GM19468 (cell line): ENCODE measurements around the gene BSDC1.

Experiments used
- ATAC-seq: cut with Tn5 transposase; IDR thresholded peaks from one replicate; pipeline ENCODE4 v1.9.1; 2021; ENCODE audit warnings: mild to moderate bottlenecking, moderate library complexity, moderate number of reproducible peaks; ENCODE audit not compliant: unreplicated experiment; ENCODE audit errors: extremely low read depth

BSDC1 gene

DNA sequence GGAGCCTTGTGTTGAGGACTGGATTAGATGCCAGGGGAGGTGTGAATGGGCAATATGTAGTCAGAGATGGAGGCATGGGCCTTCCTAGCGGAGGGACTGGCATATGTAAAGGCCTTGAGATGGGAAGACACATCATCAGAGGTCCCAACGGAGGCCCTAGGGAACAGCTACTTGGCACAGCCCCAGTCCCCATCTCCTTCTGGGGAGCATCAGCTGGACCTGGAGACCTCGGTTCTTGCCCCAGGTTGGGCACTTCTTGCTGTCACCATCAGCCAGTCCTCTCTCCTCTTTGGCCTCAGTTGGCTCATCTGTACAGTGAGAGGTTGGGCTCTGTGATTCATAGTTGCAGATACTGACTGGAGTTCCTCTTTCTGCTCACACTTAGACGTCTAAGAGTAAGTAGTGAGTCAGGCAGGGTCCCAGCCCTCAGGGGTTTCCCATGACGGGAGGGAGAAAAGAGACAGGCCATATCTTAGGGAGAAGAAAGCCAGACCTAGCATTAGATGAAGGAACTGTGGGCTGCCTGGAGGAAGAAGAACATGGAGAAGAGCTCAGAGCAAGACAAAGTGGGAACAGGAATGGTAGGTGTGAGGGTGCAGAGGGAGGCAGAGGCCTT is 54.8 kb downstream of the BSDC1 start:
- ATAC-seq = no peak

DNA sequence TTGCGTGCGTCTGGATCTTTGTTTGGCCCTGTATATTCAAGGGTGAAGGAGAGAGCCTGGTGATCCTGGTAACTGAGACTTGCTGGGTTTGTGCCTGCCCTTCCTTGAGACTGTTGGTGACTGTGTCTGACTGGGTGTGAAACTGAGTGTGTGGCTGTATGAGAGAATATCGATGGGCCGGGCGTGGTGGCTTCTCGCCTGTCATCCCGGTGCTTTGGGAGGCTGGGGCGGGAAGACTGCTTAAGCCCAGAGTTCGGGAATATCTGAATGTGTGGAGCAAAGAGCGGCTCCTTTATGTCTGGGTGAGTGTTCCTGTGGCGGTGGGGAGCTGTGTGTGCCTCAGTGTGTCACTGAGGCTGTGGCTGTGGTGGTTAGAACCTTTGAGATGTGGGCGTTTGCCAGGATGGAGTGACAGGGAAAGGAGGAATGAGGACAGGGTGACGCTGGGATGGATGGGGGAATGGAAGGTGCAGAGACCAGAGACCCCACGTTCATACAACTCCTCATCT is 55.5 kb downstream of the BSDC1 start:
- no peak for ATAC-seq

DNA sequence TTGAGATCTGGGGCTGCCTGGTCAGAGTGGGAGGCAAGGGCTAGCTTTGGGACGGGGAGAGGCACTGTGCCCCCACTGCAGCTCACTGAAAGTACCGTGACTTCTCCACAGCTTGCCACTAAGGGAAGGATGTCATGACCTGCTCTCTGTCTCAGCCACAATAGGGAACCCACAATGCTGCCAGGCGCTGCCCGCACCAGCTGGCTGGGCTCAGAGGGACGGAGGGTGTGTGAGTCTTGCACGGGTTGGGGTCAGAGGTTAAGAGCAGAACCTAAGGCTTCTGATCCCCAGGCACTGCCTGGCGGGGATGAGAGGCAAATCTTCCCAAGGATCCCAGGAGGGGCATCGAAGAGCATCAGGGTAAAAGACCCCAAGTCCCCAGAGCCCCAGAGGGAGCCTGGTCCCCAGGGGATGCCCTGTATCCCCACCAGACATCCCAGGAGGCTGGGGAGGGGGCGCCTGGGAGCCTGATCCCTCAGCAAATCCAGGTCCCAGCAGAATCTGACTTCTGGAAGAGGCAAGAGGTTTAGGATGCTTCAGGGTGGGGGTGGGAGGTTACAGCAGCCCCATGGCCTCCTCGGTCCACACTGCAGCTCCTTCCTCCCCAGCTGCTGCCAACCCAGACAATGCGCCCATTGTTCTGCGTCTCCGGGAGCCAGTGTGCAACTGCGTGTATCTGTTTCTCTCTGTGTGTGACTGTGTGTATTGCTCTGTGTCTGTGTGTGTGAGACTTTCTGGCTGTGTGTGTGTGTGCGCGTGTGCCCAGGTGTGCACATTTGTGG is 56.2 kb downstream of the BSDC1 start:
- ATAC-seq = no peak

DNA sequence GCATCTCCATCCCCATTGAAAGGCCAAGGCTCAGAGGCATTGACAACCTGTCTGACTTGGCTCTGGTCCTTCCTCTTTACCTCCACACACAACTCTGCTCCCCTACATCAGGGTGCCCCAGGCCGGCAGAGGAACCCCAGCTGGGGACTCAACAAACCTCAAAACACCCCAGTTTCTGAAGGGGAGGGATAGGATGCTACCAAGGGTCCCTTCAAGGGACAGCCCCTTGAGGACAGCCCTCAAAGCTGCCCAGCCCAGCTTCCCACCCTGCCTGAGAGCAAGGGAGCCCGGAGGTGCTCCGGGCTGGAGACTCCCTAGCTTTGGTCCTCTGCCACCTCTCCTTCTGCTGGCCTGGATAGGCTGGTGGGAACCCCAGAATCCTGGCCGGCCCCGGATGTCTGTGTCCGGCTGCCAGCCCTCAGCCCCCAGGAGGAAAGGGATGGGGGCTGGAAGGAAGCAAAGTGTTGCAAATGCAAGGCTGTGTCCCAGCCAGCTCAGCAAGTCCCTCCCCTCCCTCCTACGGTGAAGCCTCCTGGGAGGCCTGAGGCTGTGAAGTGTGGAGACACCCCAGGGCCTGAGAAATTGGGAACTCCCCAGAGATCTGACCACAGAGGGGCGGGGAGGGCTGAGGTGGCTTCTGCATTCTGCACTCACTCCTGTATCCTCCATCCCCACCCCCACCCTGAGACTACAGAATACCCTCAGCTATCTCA is 57.1 kb downstream of the BSDC1 start:
- no peak for ATAC-seq

DNA sequence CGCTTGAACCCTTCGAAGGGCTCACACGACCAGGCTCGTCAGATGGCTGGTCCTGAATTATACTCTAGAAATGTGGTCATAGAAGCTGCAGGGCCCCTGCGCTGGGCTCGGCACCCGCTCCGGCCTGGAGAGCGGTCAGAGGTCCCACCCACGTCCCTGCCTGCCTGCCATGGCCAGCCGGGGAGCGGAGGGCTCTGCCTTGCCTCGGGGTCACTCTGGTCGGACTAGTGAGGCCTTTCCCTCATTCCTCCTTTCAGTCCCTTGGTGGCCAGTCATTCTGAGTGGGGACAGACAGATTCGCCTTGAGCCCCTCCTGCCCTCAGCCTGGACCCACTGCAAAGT is 57.7 kb downstream of the BSDC1 start:
- no peak for ATAC-seq

DNA sequence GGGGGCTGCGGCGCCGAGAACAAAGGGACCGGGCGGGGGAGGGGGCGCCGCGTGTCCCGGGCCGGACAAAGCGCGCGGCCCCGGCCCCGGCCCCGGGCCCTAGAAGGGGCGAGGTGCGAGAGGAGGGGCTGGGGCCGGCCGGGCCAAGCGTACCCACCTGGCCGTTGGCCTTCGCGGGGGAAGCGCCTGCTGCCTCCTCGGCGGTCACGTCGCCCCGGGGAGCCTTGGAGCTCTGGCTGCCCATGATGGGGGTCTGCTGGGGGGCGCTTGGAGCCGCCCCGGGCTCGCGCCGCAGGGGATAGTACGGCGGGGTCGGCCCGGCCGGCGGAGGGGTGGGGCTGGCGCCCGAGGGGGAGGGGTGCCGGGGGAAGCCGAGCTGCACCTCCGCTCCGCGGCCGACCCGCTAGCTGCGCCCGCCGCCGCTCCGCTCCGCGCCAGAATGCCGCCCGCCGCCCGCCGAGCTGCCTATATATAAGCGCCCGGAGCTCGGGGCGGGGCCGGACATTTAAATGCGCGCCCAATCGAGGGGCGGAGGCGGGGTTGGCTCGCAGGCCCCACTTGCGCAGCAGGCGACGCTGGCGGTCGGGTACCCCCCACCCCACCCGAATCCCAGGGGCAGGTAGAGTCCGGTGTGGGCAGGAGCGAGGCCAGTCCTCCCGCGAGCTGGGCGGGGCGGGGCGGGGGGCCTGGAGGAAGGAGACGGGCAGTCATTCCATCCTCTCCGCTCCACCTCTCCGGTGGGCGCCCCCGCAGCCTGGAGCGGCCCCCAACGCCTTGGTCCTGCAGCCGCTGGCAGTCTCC is 58.3 kb downstream of the BSDC1 start, which contains the start of gene MARCKSL1:
Gene MARCKSL1, minus strand, starts transcription at position 444 of the 801 bp plus-strand sequence. Its CDS starts 200 bp downstream, at position 244.
- no peak for ATAC-seq

DNA sequence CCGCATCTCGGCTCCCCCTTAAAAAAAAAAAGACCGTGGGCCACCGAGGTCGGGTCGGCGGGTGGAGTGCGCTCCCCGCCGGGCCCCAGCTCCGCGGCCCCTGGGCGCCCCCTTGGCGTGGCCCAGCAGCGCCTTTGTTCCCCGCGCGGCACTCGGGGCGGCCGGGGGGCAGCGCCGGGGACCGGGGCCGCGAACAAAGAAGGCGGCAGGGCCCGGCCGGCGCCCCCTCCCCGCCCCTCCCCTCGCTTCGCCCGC is 58.8 kb downstream of the BSDC1 start:
- ATAC-seq = no peak

DNA sequence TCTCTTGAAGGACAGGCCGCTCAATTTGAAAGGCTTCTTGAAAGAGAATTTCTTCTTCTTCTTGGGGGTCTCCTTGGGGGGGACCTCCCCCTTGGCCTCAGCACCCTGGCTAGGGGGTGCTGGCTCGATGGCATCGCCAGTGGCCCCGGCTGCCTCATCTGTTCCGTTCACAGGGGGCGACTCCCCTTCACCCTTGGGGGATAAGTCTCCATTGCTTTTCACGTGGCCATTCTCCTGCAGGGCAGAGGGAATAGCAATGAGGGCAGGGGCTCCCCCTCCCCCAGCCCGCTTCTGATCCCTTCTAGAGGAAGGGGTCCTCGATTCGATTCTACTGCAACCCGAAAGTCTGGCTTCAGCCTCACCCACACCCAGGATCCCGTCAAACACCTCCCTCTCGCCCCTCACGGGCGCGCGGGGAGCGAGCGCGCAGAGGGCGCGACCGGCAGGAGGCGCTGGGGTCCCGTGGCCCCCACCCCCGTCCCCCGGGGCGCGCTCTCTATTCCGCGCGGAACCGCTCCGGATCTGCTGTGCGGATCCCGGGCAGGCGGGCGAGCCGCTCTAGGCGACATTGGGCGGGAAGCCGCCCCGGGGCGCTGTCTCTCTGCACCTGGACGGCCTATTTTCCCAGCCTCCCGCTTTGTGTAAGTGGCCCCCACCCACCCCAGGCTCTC is 59.2 kb downstream of the BSDC1 start:
- ATAC-seq = no peak

DNA sequence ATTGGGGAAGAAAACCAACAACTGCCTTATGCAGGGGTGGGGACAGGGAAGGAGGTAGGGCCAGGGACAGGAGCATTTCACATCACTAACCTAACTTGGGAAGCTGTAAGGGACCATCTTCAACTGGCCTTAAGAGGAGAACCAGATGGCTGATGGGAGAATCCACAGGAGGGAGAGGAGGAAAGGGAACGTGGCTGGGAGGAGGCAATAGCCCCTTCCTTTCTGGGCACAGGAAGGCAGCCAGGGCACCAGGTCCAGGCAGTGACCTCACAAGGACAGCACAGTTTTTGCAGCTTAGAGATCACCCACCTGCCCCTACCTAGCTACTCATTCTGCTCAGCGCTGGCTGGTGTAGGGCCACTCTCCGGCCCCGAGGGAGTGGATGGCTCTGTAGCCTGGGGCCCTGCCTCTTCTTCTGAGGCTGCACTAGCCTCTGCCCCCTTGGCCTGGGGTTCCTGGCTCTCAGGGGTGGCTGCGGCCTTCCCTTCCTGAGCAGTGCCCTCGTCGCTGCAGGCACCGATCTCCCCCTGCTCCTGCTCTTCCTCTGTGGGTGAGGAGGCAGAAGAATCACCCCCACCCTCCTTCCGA is 59.9 kb downstream of the BSDC1 start:
- ATAC-seq = no peak

DNA sequence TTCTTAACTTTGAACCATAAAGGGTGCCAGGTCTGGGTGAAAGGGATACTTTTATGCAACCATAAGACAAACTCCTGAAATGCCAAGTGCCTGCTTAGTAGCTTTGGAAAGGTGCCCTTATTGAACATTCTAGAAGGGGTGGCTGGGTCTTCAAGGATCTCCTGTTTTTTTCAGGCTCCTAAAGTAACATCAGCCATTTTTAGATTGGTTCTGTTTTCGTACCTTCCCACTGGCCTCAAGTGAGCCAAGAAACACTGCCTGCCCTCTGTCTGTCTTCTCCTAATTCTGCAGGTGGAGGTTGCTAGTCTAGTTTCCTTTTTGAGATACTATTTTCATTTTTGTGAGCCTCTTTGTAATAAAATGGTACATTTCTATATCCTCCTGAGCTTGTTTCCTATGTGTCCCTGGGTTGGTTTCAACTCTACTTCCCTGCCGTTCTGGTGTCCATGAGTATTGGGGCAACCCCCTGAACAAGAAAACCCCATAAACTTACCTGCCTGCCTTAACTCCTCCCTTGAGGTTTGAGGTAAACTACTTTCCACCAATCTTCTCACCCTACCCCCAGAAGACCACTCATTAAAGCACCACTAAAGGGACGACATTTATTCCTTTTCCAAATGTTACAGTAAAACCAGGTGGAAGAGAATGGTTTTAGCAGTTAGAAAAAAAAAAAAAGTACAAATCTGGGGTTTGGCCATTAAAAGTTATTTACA is 60.8 kb downstream of the BSDC1 start:
- ATAC-seq = no peak

DNA sequence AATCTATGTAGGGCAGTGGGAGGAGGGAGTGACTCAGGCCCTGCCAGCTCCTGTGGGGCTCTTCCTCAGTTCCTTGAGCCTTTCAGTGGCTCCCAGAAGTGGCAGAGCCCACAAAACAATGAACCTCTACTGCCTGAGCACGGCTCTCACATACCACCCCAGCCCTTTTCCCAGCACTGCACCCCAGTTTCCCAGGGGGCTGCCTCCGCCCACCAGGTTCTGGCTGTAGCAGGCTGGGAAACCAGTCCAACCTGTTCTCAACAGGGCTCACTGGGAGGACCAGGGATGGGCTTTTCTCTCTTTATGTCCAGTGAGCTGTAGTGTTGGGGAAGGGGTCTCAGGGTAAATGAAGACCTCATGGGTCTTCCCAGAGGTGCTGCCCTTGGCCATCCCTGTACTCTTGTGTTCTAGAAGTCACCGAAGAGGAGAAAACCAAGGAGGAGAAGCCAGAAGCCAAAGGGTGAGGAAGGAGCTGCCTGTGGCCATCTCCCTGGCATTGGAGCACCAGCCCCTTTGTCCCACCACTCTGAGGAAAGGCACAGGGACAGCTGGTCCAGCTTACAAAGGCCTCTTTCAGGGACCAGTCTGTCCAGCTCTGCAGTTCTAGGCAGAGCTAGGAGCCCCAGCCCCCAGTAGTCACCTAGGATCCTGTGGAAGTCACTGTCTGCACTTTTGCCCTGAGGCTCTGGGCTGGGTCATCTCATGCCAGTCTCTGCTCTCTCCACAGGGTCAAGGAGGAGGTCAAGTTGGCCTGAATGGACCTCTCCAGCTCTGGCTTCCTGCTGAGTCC is 61.8 kb downstream of the BSDC1 start:
- no peak for ATAC-seq

DNA sequence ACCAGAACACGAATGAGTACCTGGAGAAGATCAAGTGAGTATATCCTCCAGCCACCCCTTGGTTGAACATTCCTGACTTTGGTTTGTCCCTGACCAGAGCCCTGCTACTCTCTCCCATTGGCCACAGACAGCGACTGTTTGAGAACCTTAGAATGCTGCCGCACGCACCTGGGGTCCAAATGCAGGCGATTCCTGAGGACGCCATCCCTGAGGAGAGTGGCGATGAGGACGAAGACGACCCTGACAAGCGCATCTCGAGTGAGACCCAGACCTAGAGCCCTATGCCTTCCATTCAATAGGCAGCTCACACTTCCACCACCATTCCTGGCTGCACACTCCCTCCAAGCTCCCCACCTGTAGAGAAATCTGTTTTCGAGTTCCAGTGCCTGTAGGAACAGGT is 62.7 kb downstream of the BSDC1 start:
- ATAC-seq = no peak

DNA sequence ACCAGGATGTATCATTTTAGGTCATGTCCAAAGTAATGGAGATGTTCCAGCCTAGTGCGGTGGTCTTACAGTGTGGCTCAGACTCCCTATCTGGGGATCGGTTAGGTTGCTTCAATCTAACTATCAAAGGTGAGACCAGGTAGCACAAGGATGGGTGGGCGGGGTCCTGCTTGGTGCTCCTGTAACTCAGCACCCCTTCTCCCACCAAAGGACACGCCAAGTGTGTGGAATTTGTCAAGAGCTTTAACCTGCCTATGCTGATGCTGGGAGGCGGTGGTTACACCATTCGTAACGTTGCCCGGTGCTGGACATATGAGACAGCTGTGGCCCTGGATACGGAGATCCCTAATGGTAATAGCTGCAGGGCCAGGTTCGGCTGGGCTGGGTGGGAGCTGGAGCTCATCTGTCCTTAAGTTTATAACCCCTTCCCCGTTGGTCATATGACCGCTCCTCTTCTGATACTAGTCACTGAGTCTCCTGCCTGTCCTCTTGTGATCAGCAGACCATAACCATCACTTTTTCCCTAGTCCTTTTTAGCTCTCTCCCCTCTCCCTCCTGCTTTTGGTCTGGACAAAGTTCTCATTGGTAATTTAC is 63.6 kb downstream of the BSDC1 start:
- no peak for ATAC-seq

DNA sequence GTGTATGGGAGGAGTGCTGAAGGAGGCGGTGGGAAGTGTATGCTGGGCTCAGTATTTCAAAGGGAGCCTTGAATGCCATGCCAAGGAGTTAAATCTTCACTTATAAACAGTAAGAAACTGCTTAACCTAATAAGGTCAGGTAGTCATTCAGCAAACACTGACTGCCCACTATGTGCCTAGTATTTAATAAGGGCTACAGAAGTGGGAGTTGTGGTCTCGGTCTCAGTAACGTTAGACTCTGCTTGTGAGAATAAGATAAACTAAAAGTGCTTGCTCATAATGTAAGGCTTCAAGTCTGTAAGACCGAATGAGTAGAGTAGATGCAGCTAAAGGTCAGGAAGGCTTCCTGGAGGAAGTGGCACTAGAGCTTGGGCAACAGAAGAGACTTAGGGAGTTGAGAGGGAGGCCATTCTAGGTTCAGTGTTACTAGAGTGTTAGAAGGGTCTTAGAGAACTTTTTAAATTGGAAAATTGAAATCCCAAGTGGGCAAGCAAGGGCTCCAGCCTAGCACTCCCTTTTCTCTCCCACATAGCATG is 64.2 kb downstream of the BSDC1 start:
- no peak for ATAC-seq

DNA sequence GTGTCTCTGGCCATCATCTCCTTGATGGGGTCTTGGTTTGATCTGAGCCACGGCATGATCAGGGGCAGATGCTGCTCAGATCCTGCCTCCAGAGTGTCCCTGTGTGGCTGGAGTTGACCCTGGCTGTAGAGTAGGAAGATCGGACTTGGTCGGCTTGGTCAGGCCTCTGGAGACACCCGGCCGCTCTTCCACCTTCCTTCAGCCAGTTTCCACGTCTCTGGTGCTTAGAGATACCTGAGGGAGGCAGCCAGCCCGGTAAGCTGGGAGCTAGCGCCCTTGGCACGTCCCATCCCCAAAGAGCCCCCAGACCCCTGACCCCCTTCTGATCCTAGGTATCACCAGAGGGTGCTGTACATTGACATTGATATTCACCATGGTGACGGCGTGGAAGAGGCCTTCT is 67.0 kb downstream of the BSDC1 start:
- ATAC-seq = no peak

DNA sequence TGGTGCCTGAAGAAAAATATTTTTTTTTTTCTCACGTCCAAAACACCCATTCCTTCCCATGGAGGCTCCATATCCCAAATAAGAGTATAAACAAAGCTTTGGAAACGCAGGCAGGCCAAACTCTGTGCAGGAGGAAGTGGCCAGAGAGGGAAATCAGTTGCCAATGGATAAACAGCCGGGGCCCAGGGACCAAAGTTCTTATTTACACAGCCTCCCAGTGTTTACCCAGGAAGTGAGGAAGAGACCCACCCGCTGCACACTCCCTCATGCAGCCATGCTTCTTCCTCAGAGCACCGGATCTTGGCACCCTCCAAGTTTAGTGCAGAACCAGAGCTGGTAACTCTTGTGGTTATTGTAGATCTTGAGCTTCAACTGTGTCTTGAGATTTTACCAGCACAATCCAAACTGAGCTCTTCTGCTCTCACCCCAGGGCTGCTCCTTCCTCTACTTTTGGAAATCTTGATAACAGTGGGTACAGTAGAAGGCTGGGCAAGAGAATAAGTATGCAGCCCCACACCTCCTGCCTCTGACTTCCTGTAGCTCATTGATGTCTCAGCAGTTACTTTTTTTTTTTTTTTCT is 72.4 kb downstream of the BSDC1 start:
- ATAC-seq = no peak

DNA sequence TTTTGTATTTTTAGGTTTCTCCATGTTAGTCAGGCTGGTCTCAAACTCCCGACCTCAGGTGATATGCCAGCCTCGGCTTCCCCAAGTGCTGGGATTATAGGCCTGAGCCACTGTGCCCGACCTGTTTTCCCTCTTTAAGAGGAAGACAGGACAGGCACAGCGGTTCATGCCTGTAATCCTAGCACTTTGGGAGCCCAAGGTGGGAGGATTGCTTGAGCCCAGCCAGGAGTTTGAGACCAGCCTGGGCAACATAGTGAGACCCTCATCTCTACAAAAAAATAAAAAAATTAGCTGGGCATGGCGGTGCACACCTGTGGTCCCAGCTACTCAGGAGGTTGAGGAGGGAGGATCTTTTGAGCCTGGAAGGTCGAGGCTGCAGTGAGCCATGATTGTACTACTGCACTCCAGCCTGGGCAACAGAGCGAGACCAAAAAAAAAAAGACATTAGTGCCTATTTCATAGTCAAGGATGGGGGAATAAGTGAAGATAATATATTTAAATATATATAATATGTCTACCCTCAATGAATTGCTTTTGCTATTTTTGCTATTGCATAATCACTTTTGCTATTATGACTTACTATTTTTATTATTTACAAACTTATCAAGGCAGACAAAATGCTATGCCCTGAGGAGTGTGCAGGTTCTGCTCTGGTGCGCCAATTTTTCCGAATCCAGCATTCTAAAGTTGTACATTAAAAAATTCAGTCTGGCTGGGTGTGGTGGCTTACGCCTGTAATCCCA is 75.9 kb downstream of the BSDC1 start:
- no peak for ATAC-seq
